Right lobe of liver (tissue), 6 donors: ENCODE results near the gene GAD1. TPM values are rescaled to one million over a fixed set of nuclear protein-coding genes. Genes with fewer than 3 reads are reported as not detected.

Experiments used
- ATAC-seq, 4 donors: fragments of 200-7000 bp; cut with Tn5 transposase; one replicate each; pipeline ENCODE4 v1.9.1; 2020; ENCODE audit warnings: mild to moderate bottlenecking in 4 of 4, moderate library complexity in 4 of 4
- DNase-seq, 3 donors: peaks; one replicate each; pipeline ENCODE4 v3.0.0-alpha.2; 2020
- H3K27ac ChIP-seq, 3 donors: fragments of 200-600 bp; one replicate each; pipeline ENCODE4 v1.8.0; 2022
- H3K27me3 ChIP-seq, 2 donors: fragments of 200-600 bp; one replicate each; pipeline ENCODE4 v1.8.0; 2022
- H3K36me3 ChIP-seq, 4 donors: fragments of 200-600 bp; sonication (generic) in 1 of 4; one replicate each; pipeline versions ENCODE4 v1.5.1 to v1.8.0; 2017 to 2022; ENCODE audit warnings: control low read depth in 1 of 4
- H3K4me1 ChIP-seq, 4 donors: fragments of 200-600 bp; sonication (generic) in 1 of 4; one replicate each; pipeline versions ENCODE4 v1.5.1 to v1.8.0; 2017 to 2022; ENCODE audit warnings: control low read depth in 1 of 4
- H3K4me3 ChIP-seq, 3 donors: fragments of 200-600 bp; one replicate each; pipeline ENCODE4 v1.8.0; 2022
- H3K9me3 ChIP-seq, 4 donors: fragments of 200-600 bp; sonication (generic) in 1 of 4; one replicate each; pipeline versions ENCODE4 v1.5.1 to v1.8.0; 2017 to 2022; ENCODE audit warnings: control low read depth in 1 of 4
- CTCF ChIP-seq, 4 donors: fragments of 200-600 bp in 3 of 4; fragments of 450-650 bp in 1 of 4; IDR thresholded peaks; one replicate each; pipeline versions ENCODE4 v1.5.1 to v1.8.0; 2016 to 2022; ENCODE audit warnings: antibody characterized with exemption in 4 of 4, mild to moderate bottlenecking in 2 of 4
- POLR2A ChIP-seq: fragments of 450-650 bp; IDR thresholded peaks from one replicate; pipeline ENCODE4 v1.6.1; 2017; ENCODE audit warnings: antibody characterized with exemption, mild to moderate bottlenecking
- WGBS: methylation state at CpG from one replicate; pipeline ENCODE4 v1.1.6; 2018; ENCODE audit warnings: low coverage, low lambda C conversion rate; ENCODE audit not compliant: insufficient coverage; ENCODE audit errors: missing lambda C conversion rate; 5-methylcytosine and 5-hydroxymethylcytosine counted together
- intact Hi-C, 2 donors: fragments of 100-400 bp; cut with DNase I; formaldehyde crosslinking; loops; one replicate each; pipeline versions ENCODE4 v1.11.2 to v1.14.1; 2022
- total RNA-seq, 6 experiments: library from RNA; depleted of rRNA in 2 of 6; stranded (reverse); fragments of >200 nt in 2 of 6; fragmentation: NEBNext Ultra II Directional in 3 of 6; extraction: Animal tissue kit (Norgen Biotek cat#: 25700) in 3 of 6; gene quantifications; one replicate each; pipeline versions ENCODE4 v1.1.0 to v1.2.4, GENCODE V29; 2016 to 2023
- donor health status: DM: no; HTN: yes; CAD: no.
- donor health status: DM: no; HTN: no; CAD: no.
- donor health status: DM: no; HTN: no; CAD: no.
- donor health status: DM: no; HTN: yes; CAD: no.
- donor health status: DM: no; HTN: yes; CAD: no.

The GAD1 gene
- total RNA-seq, 6 experiments from 2014 or later, result not detected

GRCh38 chr2:170827841-170828532, 11.3 kb downstream of the GAD1 start:
- no peak for DNase-seq
- Histone ChIP-seq H3K36me3 (no peaks in the 10 kb centered on the region), H3K4me3 (no peak overlapping the region), H3K27me3 (peaks cover 0 to 7% of the 10 kb centered on the region in 2 donors), H3K9me3 (no peaks in the 10 kb centered on the region), H3K4me1 (peaks cover 0 to 5% (median 0%) of the 10 kb centered on the region in 4 donors), H3K27ac (no peak overlapping the region)
- no peak for TF ChIP-seq POLR2A
- no peak for TF ChIP-seq CTCF (IDR thresholded peaks at IDR 0.05)
- WGBS, result 64% methylated on average over 6 of the region's 6 CpGs
- ATAC-seq, result no peak
- intact Hi-C loops, result no loop called here

GRCh38 chr2:170828533-170828916, 11.8 kb downstream of the GAD1 start:
- 50% methylated on average over 5 of the region's 5 CpGs for WGBS
- Histone ChIP-seq H3K9me3 (no peaks in the 10 kb centered on the region), H3K4me3 (no peak overlapping the region), H3K36me3 (no peaks in the 10 kb centered on the region), H3K27me3 (peaks cover 0 to 4% of the 10 kb centered on the region in 2 donors), H3K4me1 (peaks cover 0 to under 1% (median 0%) of the 10 kb centered on the region in 4 donors), H3K27ac (no peak overlapping the region)
- DNase-seq, result no peak
- intact Hi-C loops, result no loop called here
- ATAC-seq, result no peak
- TF ChIP-seq POLR2A (no peak), CTCF (IDR thresholded peaks at IDR 0.05) (no peak)

GRCh38 chr2:170829036-170829435, 12.3 kb downstream of the GAD1 start:
- Histone ChIP-seq H3K27ac (no peak overlapping the region), H3K36me3 (no peaks in the 10 kb centered on the region), H3K9me3 (no peaks in the 10 kb centered on the region), H3K4me3 (no peak overlapping the region), H3K27me3 (no peaks in the 10 kb centered on the region), H3K4me1 (no peaks in the 10 kb centered on the region)
- intact Hi-C loops, result no loop called here
- no peak for DNase-seq
- no peak for ATAC-seq
- 22% methylated on average over 1 of the region's 2 CpGs for WGBS
- TF ChIP-seq CTCF (IDR thresholded peaks at IDR 0.05) (no peak), POLR2A (no peak)

- Histone ChIP-seq H3K27me3 (no peaks in the 10 kb centered on the region), H3K27ac (no peak overlapping the region), H3K9me3 (no peaks in the 10 kb centered on the region), H3K36me3 (no peaks in the 10 kb centered on the region), H3K4me3 (no peak overlapping the region), H3K4me1 (no peaks in the 10 kb centered on the region)
- intact Hi-C loops, result no loop called here
- ATAC-seq, result peak in 1 of 4 donors; percentile 22
- 58% methylated on average over 2 of the region's 3 CpGs for whole genome bisulfite sequencing
- DNase-seq, result no peak
- no peak for TF ChIP-seq POLR2A
- no peak for TF ChIP-seq CTCF (IDR thresholded peaks at IDR 0.05)
Measured at GRCh38 chr2:170830166-170830565, 13.5 kb downstream of the GAD1 start.
